ENCODE measurements around the gene FAM83F.

FAM83F gene

GRCh38 chr22:40056559-40056958 lies 61.8 kb downstream of the FAM83F start:
- DNase-seq (ENCODE audit: low read depth, low spot score): no peak
- in situ Hi-C loops (cut with HindIII; ENCODE audit: low sequenced_read_pairs): no loop called here
- TF ChIP-seq CTCF (IDR thresholded peaks at IDR 0.05; ENCODE audit: low read depth, low read length): no peak
- H3K4me3 ChIP-seq (ENCODE audit: low read depth, low read length): no peak overlapping the region

- H3K4me3 ChIP-seq (ENCODE audit: low read depth, low read length): no peak overlapping the region
- in situ Hi-C loops (cut with HindIII; ENCODE audit: low sequenced_read_pairs): no loop called here
- no peak for DNase-seq (ENCODE audit: low read depth, low spot score)
- no peak for TF ChIP-seq CTCF (IDR thresholded peaks at IDR 0.05; ENCODE audit: low read depth, low read length)
Observed at GRCh38 chr22:40057652-40058051, 62.9 kb downstream of the FAM83F start.

GRCh38 chr22:40058265-40058664 lies 63.5 kb downstream of the FAM83F start:
- in situ Hi-C loops (cut with HindIII; ENCODE audit: low sequenced_read_pairs): no loop called here
- TF ChIP-seq CTCF (IDR thresholded peaks at IDR 0.05; ENCODE audit: low read depth, low read length): no peak
- no peak for DNase-seq (ENCODE audit: low read depth, low spot score)
- no peak overlapping the region for H3K4me3 ChIP-seq (ENCODE audit: low read depth, low read length)

GRCh38 chr22:40065981-40066380 lies 71.2 kb downstream of the FAM83F start:
- H3K4me3 ChIP-seq (ENCODE audit: low read depth, low read length): no peak overlapping the region
- DNase-seq (ENCODE audit: low read depth, low spot score): no peak
- no peak for TF ChIP-seq CTCF (IDR thresholded peaks at IDR 0.05; ENCODE audit: low read depth, low read length)
- in situ Hi-C loops (cut with HindIII; ENCODE audit: low sequenced_read_pairs): no loop called here

- H3K4me3 ChIP-seq (ENCODE audit: low read depth, low read length): no peak overlapping the region
- TF ChIP-seq CTCF (IDR thresholded peaks at IDR 0.05; ENCODE audit: low read depth, low read length): no peak
Observed at GRCh38 chr22:40067639-40068038, 72.9 kb downstream of the FAM83F start.

GRCh38 chr22:40070701-40071100 lies 75.9 kb downstream of the FAM83F start:
- in situ Hi-C loops (cut with HindIII; ENCODE audit: low sequenced_read_pairs): no loop called here
- DNase-seq (ENCODE audit: low read depth, low spot score): no peak
- no peak for TF ChIP-seq CTCF (IDR thresholded peaks at IDR 0.05; ENCODE audit: low read depth, low read length)
- H3K4me3 ChIP-seq (ENCODE audit: low read depth, low read length): no peak overlapping the region

More at GRCh38 chr22:40067639-40068038, 72.9 kb downstream of the FAM83F start:
- in situ Hi-C loops (cut with HindIII; ENCODE audit: low sequenced_read_pairs): no loop called here
- no peak for DNase-seq (ENCODE audit: low read depth, low spot score)

- TF ChIP-seq CTCF (IDR thresholded peaks at IDR 0.05; ENCODE audit: low read depth, low read length): no peak
- no peak overlapping the region for H3K4me3 ChIP-seq (ENCODE audit: low read depth, low read length)
- in situ Hi-C loops (cut with HindIII; ENCODE audit: low sequenced_read_pairs): no loop called here
- DNase-seq (ENCODE audit: low read depth, low spot score): no peak
Observed at GRCh38 chr22:40071720-40072119, 77.0 kb downstream of the FAM83F start.
